CD4-positive, alpha-beta T cell treated with Interleukin-17A for 4 hours (primary cell): ENCODE data around the gene RGS16.
A peak's percentile ranks its signal among the peaks of the same experiment; 100 is the strongest.

Experiments
- DNase-seq: peaks from one replicate; pipeline ENCODE4 v3.0.0-alpha.2; 2020; ENCODE audit warnings: mixed read lengths

Gene RGS16

GRCh38 chr1:182607566-182607965, 3.4 kb upstream of the RGS16 start:
- no peak for DNase-seq

GRCh38 chr1:182603646-182604174, 479 bp downstream of the RGS16 start:
- no peak for DNase-seq

GRCh38 chr1:182602935-182603645, 1.1 kb downstream of the RGS16 start:
- DNase-seq, result no peak

- DNase-seq, result no peak
These were observed 2.3 kb downstream of the RGS16 start for GRCh38 chr1:182601913-182602312.

GRCh38 chr1:182601416-182601786, 2.8 kb downstream of the RGS16 start:
- DNase-seq, result peak; percentile 79

GRCh38 chr1:182600745-182601415, 3.3 kb downstream of the RGS16 start:
- DNase-seq, result no peak

- no peak for DNase-seq
These were observed 4.0 kb downstream of the RGS16 start for GRCh38 chr1:182600036-182600713.

GRCh38 chr1:182599339-182599738, 4.8 kb downstream of the RGS16 start:
- peak; percentile 37 for DNase-seq

- DNase-seq, result no peak
These were observed 5.9 kb downstream of the RGS16 start for GRCh38 chr1:182598296-182598695.

GRCh38 chr1:182596934-182597333, 7.3 kb downstream of the RGS16 start:
- no peak for DNase-seq

- DNase-seq, result peak; percentile 76
These were observed 8.4 kb downstream of the RGS16 start for GRCh38 chr1:182595641-182596240.

- DNase-seq, result no peak
These were observed 14.3 kb downstream of the RGS16 start for GRCh38 chr1:182589931-182590330.

GRCh38 chr1:182589520-182589919, 14.7 kb downstream of the RGS16 start:
- no peak for DNase-seq

- DNase-seq, result peak; percentile 72
These were observed 15.4 kb downstream of the RGS16 start, which contains the start of gene RNASEL for GRCh38 chr1:182588500-182589396. Gene RNASEL (minus strand): TSS chr1:182589256. CDS start chr1:182586806, 2,450 bp downstream.

- DNase-seq, result no peak
These were observed 16.3 kb downstream of the RGS16 start for GRCh38 chr1:182587666-182588499.

- DNase-seq, result no peak
These were observed 17.1 kb downstream of the RGS16 start for GRCh38 chr1:182587093-182587492.

- no peak for DNase-seq
These were observed 17.8 kb downstream of the RGS16 start for GRCh38 chr1:182586380-182586779.

- no peak for DNase-seq
These were observed 19.4 kb downstream of the RGS16 start for GRCh38 chr1:182584746-182585145.

- no peak for DNase-seq
These were observed 23.5 kb downstream of the RGS16 start for GRCh38 chr1:182580736-182581135.

GRCh38 chr1:182575540-182576149, 28.5 kb downstream of the RGS16 start:
- no peak for DNase-seq

- no peak for DNase-seq
These were observed 30.0 kb downstream of the RGS16 start for GRCh38 chr1:182574156-182574555.
